Activated naive CD8-positive, alpha-beta T cell (primary cell): ENCODE data around the gene PNRC1.
"Not testable (repeated sequence)": the region's sequence is repeated elsewhere in the genome, so short reads cannot be mapped to it uniquely, and the experiment has no call there.

Experiments used
- H3K27ac Mint-ChIP-seq: one replicate; pipeline ENCODE4 v1.8.0; 2021; ENCODE audit warnings: mixed read lengths
- H3K27me3 Mint-ChIP-seq: one replicate; pipeline ENCODE4 v1.8.0; 2021; ENCODE audit warnings: mixed read lengths
- H3K36me3 Mint-ChIP-seq: one replicate; pipeline ENCODE4 v1.8.0; 2021; ENCODE audit warnings: mixed read lengths
- H3K4me1 Mint-ChIP-seq: one replicate; pipeline ENCODE4 v1.8.0; 2021; ENCODE audit warnings: low read depth, mixed read lengths
- H3K4me3 Mint-ChIP-seq: one replicate; pipeline ENCODE4 v1.8.0; 2021; ENCODE audit warnings: mild to moderate bottlenecking, mixed read lengths
- H3K9me3 Mint-ChIP-seq: one replicate; pipeline ENCODE4 v1.8.0; 2021; ENCODE audit warnings: low read depth, mixed read lengths

The PNRC1 gene

GRCh38 chr6:89116702-89117101 is 36.2 kb downstream of the PNRC1 start:
- no peaks in the 10 kb centered on the region for H3K9me3 Mint-ChIP-seq
- peaks cover 11% of the 10 kb centered on the region for H3K4me1 Mint-ChIP-seq
- peak overlapping the region; percentile 12 for H3K27ac Mint-ChIP-seq
- peak overlapping the region; percentile 83 for H3K4me3 Mint-ChIP-seq
- no peaks in the 10 kb centered on the region for H3K36me3 Mint-ChIP-seq
- peaks cover 10% of the 10 kb centered on the region for H3K27me3 Mint-ChIP-seq

- Mint-ChIP-seq H3K9me3 (no peaks in the 10 kb centered on the region), H3K27me3 (peaks cover 10% of the 10 kb centered on the region), H3K27ac (peak within 1 kb of the TSS; percentile 38), H3K36me3 (no peaks in the 10 kb centered on the region), H3K4me3 (peak within 1 kb of the TSS; percentile 83), H3K4me1 (peaks cover 11% of the 10 kb centered on the region)
Observed at GRCh38 chr6:89117211-89118108, 36.9 kb downstream of the PNRC1 start, which contains the start of gene SRSF12. Gene SRSF12, minus strand, starts transcription at chr6:89118071. Its CDS starts 184 bp downstream, at chr6:89117887.

GRCh38 chr6:89118931-89119330 is 38.4 kb downstream of the PNRC1 start:
- H3K4me3 Mint-ChIP-seq: peak overlapping the region; percentile 81
- H3K4me1 Mint-ChIP-seq: peaks cover 11% of the 10 kb centered on the region
- H3K36me3 Mint-ChIP-seq: no peaks in the 10 kb centered on the region
- H3K9me3 Mint-ChIP-seq: no peaks in the 10 kb centered on the region
- H3K27ac Mint-ChIP-seq: peak overlapping the region; percentile 5
- H3K27me3 Mint-ChIP-seq: peaks cover 10% of the 10 kb centered on the region

DNA sequence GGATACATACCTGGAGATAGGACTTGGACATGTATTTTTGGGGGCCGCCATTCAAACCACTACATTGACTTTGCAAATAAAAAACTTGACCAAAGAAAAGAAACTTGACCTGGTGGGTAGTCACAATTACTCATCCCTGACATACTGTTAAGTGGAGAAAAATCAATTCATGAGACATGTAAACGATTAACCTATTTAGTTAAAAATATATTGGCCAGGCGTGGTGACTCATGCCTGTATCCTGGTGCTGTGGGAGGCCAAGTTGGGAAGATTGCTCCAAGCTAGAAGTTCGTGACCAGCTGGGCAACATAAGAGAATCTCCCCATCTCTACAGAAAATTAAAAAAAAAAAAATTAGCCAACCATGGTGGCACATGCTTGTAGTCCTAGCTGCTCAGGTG is 39.8 kb downstream of the PNRC1 start:
- Mint-ChIP-seq H3K4me1 (peaks cover 11% of the 10 kb centered on the region), H3K36me3 (peaks cover 2% of the 10 kb centered on the region), H3K9me3 (no peaks in the 10 kb centered on the region), H3K4me3 (no peak overlapping the region), H3K27ac (no peak overlapping the region), H3K27me3 (peaks cover 9% of the 10 kb centered on the region)

GRCh38 chr6:89121934-89122333 is 41.4 kb downstream of the PNRC1 start:
- Mint-ChIP-seq H3K36me3 (peaks cover 2% of the 10 kb centered on the region), H3K4me3 (no peak overlapping the region), H3K27me3 (peaks cover 4% of the 10 kb centered on the region), H3K9me3 (no peaks in the 10 kb centered on the region), H3K27ac (no peak overlapping the region), H3K4me1 (peaks cover 8% of the 10 kb centered on the region)

GRCh38 chr6:89122625-89123024 is 42.1 kb downstream of the PNRC1 start:
- no peak overlapping the region for H3K27ac Mint-ChIP-seq
- H3K27me3 Mint-ChIP-seq: peaks cover 2% of the 10 kb centered on the region
- H3K4me3 Mint-ChIP-seq: no peak overlapping the region
- no peaks in the 10 kb centered on the region for H3K9me3 Mint-ChIP-seq
- H3K4me1 Mint-ChIP-seq: peaks cover 5% of the 10 kb centered on the region
- peaks cover 2% of the 10 kb centered on the region for H3K36me3 Mint-ChIP-seq

DNA sequence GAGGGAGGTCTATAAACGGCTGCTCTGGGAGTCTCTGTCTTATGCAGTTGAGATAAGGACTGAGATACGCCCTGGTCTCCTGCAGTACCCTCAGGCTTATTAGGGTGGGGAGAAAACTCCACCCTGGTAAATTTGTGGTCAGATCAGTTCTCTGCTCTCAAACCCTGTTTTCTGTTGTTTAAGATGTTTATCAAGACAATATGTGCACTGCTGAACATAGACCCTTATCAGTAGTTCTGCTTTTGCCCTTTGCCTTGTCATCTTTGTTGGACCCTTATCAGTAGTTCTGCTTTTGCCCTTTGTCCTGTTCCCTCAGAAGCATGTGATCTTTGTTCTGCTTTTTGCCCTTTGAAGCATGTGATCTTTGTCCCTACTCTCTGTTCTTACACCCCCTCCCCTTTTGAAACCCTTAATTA is 47.7 kb downstream of the PNRC1 start:
- not testable (repeated sequence) for H3K36me3 Mint-ChIP-seq, H3K4me3 Mint-ChIP-seq, H3K4me1 Mint-ChIP-seq, H3K27me3 Mint-ChIP-seq, H3K9me3 Mint-ChIP-seq, H3K27ac Mint-ChIP-seq

DNA sequence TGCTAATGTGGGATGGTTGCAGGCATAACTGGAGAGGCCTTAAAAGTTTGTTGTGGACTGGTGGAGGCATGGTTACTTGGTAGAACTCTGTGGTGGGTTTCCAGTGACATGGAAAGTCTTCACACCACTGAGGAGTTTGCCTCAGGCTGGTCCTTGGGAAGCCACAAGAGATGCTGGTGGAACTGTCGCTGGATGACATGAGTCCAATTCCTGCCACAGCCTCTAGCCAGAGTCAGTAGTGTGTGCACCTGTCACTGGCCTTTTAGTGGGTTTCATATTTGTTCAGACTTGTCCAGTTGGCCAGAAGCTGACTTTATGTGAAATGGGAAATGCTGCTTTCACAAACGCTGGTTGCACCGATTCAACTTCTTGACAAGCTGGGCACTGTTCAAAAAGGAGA is 51.0 kb downstream of the PNRC1 start:
- peaks cover 6% of the 10 kb centered on the region for H3K9me3 Mint-ChIP-seq
- H3K27ac Mint-ChIP-seq: no peak overlapping the region
- H3K4me3 Mint-ChIP-seq: no peak overlapping the region
- H3K36me3 Mint-ChIP-seq: peaks cover 6% of the 10 kb centered on the region
- no peaks in the 10 kb centered on the region for H3K4me1 Mint-ChIP-seq
- no peaks in the 10 kb centered on the region for H3K27me3 Mint-ChIP-seq

DNA sequence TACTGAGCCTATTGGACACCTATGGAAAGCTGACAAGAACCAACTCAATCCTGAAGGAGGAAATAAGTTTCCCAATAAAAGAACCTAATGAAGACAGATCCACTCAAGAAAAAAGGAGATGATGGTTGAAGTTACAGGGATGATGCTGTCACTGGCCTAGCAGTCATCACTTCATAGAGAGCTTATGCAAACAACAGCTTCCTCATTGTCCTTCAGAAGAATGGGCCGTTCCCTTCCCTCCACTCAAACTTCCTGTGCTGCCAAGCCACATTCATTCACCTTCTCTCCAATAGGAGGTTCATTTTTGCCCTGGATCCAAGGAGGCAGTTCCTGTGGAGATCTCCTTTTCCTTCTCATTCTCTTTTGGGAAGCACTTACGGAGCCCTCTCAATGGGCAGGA is 51.5 kb downstream of the PNRC1 start:
- peaks cover 6% of the 10 kb centered on the region for H3K9me3 Mint-ChIP-seq
- H3K27me3 Mint-ChIP-seq: no peaks in the 10 kb centered on the region
- H3K27ac Mint-ChIP-seq: no peak overlapping the region
- no peak overlapping the region for H3K4me3 Mint-ChIP-seq
- peaks cover 6% of the 10 kb centered on the region for H3K36me3 Mint-ChIP-seq
- no peaks in the 10 kb centered on the region for H3K4me1 Mint-ChIP-seq

DNA sequence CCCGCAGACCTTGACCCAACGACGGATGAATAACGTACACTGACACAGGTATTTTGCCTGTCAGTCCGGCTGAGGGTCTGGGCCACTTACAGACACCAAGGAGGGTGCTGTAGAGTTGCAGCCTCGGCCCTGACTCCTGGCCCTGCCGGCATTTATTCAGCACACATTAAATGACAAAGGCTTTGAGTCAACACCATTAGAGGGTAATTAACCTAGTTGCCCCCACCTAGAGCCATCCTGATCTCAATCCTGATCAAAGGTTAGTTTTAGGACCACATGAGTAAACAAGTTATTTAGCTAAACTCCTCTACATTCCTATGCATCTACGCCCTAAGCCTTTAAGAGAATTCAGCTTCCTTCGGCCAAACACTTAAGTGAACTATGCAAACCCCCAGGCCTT is 53.4 kb downstream of the PNRC1 start:
- Mint-ChIP-seq H3K36me3 (peaks cover 6% of the 10 kb centered on the region), H3K4me1 (no peaks in the 10 kb centered on the region), H3K4me3 (no peak overlapping the region), H3K9me3 (no peaks in the 10 kb centered on the region), H3K27me3 (no peaks in the 10 kb centered on the region), H3K27ac (no peak overlapping the region)

GRCh38 chr6:89134723-89135122 is 54.2 kb downstream of the PNRC1 start:
- H3K27ac Mint-ChIP-seq: no peak overlapping the region
- H3K4me1 Mint-ChIP-seq: no peaks in the 10 kb centered on the region
- no peaks in the 10 kb centered on the region for H3K27me3 Mint-ChIP-seq
- no peak overlapping the region for H3K4me3 Mint-ChIP-seq
- H3K36me3 Mint-ChIP-seq: peaks cover 6% of the 10 kb centered on the region
- no peaks in the 10 kb centered on the region for H3K9me3 Mint-ChIP-seq
